Ureter (tissue), 1 donor: ENCODE data around the gene PDGFC. TPM values are rescaled to one million over a fixed set of nuclear protein-coding genes. Genes with fewer than 3 reads are reported as not detected.
A peak's percentile ranks its signal among the peaks of the same experiment; 100 is the strongest.
"Not testable (repeated sequence)": the region's sequence is repeated elsewhere in the genome, so short reads cannot be mapped to it uniquely, and the experiment has no call there.

Source experiments
- DNase-seq: peaks from one replicate; pipeline ENCODE4 v3.0.0-alpha.2; 2020; ENCODE audit warnings: low spot score
- total RNA-seq: library from RNA; stranded (reverse); gene quantifications from one replicate; pipeline ENCODE4 v1.2.4, GENCODE V29; 2023
- donor health status: DM: yes; HTN: yes; CAD: no.

PDGFC gene
- total RNA-seq, 1 donor from 2014 or later, result 13.8 TPM

- DNase-seq, result no peak
These were observed 20.7 kb downstream of the PDGFC start for GRCh38 chr4:156950948-156951347.

GRCh38 chr4:156950090-156950489 lies 21.5 kb downstream of the PDGFC start:
- no peak for DNase-seq

- no peak for DNase-seq
These were observed 22.2 kb downstream of the PDGFC start for GRCh38 chr4:156949373-156949814.

GRCh38 chr4:156948738-156949137 lies 22.9 kb downstream of the PDGFC start:
- no peak for DNase-seq

DNA sequence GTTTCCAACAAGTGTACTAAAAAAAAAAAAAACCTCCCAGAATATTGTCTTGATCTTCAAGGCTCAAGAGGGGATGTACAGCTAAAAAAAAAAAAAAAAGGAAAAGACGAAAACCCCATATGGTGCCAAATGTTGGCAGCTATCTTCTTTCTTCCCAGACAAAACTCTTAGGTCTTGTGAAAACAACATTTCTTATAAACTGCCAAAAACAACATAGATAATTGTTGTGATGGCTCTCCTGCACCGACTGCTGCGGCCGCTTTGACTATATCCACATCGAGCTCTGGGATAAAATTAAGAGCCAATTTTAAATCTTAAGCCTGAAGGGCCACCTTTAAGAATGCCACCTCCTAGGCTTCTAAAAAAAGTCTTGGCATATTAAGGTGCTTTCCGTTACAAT lies 23.5 kb downstream of the PDGFC start:
- DNase-seq, result no peak

DNA sequence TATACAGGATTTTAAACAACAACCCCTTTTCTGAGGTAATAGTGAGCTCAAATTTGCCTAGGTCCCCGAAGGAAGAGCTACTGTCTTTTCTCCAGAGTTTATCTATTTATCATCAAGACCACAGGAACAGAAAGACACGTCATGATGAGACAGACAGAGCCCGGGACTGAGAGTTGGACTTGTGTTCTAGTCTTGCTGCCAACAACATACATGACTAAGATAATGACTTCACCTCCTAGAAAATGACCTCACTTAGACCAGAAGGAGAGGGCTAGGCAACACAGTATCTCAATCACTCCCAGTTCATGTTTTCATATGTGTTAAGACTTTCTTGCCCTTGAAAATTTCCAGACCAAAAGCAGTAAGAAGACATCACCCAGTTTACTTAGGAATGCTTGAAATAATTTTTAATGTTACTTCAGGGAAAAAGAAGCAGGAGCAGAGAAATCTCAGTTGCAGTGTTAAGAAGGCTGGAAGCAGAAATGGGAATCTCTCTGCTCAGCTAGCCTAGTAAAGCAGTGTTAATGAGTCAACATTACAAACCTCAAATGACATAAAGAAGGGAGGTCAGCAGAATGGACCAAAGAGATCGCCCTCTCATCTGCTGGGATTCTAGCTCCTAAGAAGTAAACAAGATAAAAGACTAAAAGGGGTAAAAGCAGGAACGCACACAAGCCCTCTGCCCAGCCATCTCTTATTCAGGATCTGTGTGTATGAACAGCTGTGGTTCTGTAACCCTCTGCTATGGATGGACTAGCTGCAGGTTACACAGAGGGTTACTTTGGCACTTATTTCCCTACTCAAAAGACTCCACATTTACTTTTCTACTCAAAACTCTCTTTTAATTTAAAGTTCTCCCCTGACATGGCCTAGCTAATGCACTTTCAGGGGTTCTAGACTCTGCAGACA lies 24.8 kb downstream of the PDGFC start:
- no peak for DNase-seq

DNA sequence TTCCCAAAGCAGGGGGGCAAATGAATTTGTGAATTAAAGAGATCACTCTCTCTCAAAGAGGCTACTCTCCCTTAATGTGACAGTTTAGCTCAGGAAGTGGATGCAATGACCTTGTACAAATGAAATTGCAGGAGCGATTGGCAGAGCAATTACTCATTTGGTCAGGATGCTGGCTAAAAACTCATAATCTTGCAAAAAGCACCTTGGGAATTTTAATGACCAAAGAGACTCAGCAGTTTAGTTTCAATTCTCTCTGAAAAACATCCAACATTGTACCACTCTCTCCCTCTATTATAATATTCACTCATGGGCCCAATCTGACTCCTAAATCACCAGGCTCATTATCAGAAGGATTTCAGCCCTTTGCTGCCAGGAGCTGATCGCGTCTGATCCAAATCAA lies 26.1 kb downstream of the PDGFC start:
- no peak for DNase-seq

DNA sequence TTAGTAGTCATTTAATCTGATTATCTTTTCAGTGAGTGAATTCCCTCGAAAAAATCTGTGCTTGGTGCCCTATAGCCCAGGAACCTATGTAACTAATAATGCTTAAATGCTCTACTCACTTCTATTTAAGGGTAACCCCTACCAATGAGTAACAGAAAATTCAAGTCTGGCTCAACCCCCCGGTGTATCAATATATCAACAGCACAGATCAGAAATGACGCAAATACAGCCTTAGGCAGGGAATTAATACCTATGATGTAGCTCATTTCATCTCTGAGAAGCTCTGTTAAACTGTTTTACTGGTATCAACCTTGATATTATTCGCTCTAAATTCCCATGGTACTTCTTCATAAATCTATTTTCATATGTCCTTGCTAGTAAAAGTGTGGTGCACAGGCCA lies 28.6 kb downstream of the PDGFC start:
- no peak for DNase-seq

DNA sequence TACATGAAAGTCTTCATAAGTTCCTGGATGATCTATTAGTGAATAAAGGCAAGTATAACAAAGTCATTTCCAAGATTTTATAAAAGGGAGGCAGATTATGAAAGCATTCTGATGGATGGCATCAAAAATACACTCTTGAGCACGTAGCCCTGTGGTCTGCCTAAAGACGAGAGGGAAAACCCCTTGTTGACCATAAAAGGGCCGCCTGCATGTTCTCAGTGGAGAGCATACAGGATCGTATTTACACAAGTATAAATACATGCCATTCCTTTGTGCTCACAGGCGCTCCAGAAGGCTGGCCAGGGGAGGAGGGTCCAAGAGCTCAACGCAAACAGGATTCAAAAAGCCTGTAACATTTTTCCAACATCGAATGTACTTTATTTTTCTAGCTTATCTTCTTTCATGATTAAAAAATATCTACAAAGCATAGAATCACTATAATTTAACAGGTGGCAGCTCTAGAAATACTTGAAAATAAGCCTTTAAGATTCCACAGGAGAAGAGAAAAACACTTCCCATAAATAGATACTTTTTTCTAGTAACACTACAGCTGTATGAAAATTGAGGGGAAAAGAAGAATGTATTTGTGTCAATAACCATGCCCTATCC lies 29.6 kb downstream of the PDGFC start:
- DNase-seq, result peak; percentile 45

- DNase-seq, result no peak
These were observed 31.8 kb downstream of the PDGFC start for GRCh38 chr4:156939801-156940200.

GRCh38 chr4:156939139-156939538 lies 32.5 kb downstream of the PDGFC start:
- DNase-seq, result no peak

DNA sequence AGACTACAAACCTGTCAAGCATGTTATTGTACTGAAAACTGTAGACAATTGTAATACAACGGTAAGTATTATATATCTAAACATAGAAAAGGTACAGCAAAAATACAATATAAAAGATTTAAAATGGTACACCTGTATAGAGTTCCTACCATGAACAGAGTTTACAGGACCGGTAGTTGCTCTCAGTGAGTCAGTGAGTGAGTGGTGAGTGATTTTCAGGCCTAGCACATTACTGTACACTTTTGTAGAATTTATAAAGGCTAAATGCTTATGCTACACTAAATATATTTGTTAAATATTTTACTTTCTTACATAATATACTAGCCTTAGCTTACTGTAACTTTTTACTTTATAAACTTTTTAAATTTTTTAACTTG lies 37.4 kb downstream of the PDGFC start:
- no peak for DNase-seq

- DNase-seq, result no peak
These were observed 37.9 kb downstream of the PDGFC start for GRCh38 chr4:156933633-156934258.

DNA sequence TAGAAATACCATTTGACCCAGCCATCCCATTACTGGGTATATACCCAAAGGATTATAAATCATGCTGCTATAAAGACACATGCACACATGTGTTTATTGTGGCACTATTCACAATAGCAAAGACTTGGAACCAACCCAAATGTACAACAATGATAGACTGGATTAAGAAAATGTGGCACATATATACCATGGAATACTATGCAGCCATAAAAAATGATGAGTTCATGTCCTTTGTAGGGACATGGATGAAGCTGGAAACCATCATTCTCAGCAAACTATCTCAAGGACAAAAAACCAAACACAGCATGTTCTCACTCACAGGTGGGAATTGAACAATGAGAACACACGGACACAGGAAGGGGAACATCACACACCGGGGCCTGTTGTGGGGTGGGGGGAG lies 39.2 kb downstream of the PDGFC start:
- not testable (repeated sequence) for DNase-seq

- no peak for DNase-seq
These were observed 40.3 kb downstream of the PDGFC start for GRCh38 chr4:156931267-156931666.

DNA sequence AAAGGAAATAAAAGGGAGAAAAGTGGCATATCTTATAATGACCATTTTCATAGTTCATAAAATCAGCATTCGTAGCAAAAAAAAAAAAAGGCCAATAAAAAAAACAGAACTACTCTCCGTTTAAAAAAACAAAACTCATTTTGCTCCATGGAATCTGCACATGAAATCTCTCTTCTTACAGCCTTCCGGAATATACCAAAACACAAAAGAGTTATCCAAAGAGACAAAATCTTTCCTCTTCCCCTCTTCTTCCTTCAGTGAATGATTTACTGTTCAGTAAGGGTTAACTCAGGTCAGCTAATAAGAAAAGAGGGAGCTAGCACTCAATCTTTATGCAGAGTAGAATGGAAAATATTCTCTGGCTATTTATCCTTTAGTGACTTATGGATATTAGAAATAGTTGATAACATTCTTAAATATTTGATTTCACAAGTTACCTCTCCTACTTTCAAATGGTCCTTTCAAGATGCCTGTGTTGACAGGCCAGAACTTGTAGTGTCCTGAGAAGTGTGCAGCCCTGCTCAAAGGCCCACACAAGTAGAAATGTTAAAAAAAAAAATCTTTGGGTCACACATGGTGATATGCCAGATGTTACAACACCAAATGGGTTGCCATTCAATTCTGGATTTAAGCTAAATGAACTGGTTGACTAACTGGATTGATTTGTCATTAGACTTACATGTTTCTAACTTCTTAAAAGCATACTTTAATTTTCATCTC lies 42.1 kb downstream of the PDGFC start:
- DNase-seq, result no peak

DNA sequence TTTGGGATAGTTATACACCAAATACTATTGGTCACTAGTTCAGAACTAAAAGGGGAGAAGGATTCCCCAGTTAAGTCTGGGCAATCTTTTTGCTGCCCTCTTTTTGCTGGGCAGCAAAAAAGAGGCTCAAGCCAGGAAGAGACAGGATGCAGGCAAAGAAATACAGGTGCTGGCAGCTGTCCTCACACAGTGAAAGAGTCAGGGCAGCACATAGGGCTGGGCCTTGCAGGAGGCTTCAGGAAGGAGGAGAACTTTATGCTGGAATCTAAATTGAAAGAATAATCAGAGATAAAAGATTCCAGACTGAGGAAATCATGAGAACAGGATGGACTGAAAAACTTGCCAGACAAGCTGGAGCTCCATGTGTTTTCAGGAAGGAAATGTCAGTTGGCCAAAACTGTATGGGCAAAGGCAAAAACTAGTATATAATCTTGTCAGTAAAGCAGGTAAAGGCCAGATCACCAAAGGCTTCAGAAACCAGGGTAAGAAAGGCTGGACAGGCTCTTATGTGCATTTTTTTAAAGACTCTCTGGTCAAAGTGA lies 46.8 kb downstream of the PDGFC start:
- no peak for DNase-seq

- no peak for DNase-seq
These were observed 48.1 kb downstream of the PDGFC start for GRCh38 chr4:156923525-156923924.

- no peak for DNase-seq
These were observed 56.4 kb downstream of the PDGFC start for GRCh38 chr4:156915221-156915620.

DNA sequence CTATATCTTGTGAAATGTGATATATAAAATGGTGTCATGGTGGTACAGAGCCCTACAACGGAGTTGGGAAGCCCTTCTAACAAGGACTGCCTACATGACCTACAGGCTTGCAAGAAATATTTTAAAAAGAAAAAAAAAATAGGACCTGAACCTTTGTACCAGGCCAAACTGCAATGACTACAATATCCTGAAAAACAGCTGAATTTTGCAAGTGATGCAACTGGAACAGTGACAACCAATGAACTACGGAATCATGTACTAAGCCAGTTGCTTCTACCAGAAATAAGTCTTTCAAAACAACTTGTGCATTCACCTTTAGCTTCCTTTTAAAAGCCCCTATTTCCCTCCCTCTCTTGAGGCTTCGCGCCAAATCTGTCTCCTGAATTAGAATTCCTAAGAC lies 58.4 kb downstream of the PDGFC start:
- no peak for DNase-seq

- DNase-seq, result no peak
These were observed 62.6 kb downstream of the PDGFC start for GRCh38 chr4:156909010-156909409.

DNA sequence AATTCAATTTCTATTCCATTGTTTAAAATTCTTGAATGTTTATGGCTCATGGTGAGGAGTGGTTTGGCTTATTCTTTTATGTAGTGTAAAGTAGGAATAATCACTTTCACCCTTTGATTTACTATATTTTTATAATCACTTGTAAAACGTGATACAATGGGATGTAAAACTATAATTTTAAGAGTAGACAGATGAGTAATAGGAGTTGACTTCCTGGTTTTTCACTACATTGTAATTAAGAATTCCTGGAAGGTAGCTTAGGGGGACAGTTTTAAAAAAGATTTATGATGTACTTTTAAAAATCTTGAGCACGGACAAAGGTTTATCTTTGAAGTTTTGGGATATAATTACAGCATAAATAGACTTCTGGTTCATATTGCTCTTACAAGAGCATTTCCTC lies 65.3 kb downstream of the PDGFC start:
- DNase-seq, result no peak
